GM12878 (cell line): ENCODE results near the gene CLDN16.

Experiments
- EZH2 ChIP-seq: IDR thresholded peaks from 2 replicates; pipeline ENCODE4 v1.6.1; 2012; ENCODE audit warnings: low read depth, mild to moderate bottlenecking, control low read depth, inconsistent platforms, low read length, borderline replicate concordance; ENCODE audit not compliant: control insufficient read depth
- TF ChIP-seq, protein P1 (sequence below), 3 experiments: IDR thresholded peaks in 2 of 3; conservative IDR thresholded peaks in 1 of 3; 2 replicates each; pipeline ENCODE4 v1.5.1; 2011; ENCODE audit warnings: low read depth in 3 of 3, low read length in 3 of 3, mild to moderate bottlenecking in 3 of 3, control low read depth in 2 of 3, moderate library complexity in 2 of 3, inconsistent platforms in 1 of 3, mixed read lengths in 1 of 3; ENCODE audit not compliant: control insufficient read depth in 2 of 3, insufficient read depth in 1 of 3; ENCODE audit errors: extremely low read depth in 1 of 3
- TF ChIP-seq, protein P2 (sequence below): fragments of 450-650 bp; formaldehyde crosslinking; IDR thresholded peaks from 2 replicates; pipeline ENCODE4 v1.4.0; 2020; ENCODE audit warnings: mild to moderate bottlenecking, moderate library complexity

DNA sequence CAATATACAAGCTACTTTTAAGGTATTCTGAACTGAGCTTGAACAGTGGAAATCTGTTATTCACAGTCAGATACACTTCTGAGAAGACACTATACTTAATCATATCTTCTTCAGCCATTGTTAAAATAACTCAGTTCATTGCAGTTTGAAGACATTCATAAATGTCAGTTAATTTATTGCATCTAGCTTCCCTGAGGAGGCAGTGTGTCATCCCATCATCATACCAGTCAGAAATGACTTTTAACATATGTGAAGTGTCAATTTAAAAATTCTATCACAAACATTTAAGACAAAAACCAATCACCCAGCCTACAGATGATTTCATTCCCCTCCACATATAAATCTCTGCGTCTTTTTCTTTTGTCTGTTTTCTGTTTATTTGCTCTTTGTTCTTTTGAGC, 54.3 kb downstream of the CLDN16 start:
- TF ChIP-seq EZH2: no peak
- TF ChIP-seq, protein P1, sequence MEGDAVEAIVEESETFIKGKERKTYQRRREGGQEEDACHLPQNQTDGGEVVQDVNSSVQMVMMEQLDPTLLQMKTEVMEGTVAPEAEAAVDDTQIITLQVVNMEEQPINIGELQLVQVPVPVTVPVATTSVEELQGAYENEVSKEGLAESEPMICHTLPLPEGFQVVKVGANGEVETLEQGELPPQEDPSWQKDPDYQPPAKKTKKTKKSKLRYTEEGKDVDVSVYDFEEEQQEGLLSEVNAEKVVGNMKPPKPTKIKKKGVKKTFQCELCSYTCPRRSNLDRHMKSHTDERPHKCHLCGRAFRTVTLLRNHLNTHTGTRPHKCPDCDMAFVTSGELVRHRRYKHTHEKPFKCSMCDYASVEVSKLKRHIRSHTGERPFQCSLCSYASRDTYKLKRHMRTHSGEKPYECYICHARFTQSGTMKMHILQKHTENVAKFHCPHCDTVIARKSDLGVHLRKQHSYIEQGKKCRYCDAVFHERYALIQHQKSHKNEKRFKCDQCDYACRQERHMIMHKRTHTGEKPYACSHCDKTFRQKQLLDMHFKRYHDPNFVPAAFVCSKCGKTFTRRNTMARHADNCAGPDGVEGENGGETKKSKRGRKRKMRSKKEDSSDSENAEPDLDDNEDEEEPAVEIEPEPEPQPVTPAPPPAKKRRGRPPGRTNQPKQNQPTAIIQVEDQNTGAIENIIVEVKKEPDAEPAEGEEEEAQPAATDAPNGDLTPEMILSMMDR (IDR thresholded peaks at IDR 0.05 in 2 of 3, conservative IDR thresholded peaks at IDR 0.05 in 1 of 3; ENCODE audit: control insufficient read depth in 2 of 3, extremely low read depth in 1 of 3, insufficient read depth in 1 of 3, low read depth in 3 of 3, low read length in 3 of 3): no peak
- TF ChIP-seq, protein P2, sequence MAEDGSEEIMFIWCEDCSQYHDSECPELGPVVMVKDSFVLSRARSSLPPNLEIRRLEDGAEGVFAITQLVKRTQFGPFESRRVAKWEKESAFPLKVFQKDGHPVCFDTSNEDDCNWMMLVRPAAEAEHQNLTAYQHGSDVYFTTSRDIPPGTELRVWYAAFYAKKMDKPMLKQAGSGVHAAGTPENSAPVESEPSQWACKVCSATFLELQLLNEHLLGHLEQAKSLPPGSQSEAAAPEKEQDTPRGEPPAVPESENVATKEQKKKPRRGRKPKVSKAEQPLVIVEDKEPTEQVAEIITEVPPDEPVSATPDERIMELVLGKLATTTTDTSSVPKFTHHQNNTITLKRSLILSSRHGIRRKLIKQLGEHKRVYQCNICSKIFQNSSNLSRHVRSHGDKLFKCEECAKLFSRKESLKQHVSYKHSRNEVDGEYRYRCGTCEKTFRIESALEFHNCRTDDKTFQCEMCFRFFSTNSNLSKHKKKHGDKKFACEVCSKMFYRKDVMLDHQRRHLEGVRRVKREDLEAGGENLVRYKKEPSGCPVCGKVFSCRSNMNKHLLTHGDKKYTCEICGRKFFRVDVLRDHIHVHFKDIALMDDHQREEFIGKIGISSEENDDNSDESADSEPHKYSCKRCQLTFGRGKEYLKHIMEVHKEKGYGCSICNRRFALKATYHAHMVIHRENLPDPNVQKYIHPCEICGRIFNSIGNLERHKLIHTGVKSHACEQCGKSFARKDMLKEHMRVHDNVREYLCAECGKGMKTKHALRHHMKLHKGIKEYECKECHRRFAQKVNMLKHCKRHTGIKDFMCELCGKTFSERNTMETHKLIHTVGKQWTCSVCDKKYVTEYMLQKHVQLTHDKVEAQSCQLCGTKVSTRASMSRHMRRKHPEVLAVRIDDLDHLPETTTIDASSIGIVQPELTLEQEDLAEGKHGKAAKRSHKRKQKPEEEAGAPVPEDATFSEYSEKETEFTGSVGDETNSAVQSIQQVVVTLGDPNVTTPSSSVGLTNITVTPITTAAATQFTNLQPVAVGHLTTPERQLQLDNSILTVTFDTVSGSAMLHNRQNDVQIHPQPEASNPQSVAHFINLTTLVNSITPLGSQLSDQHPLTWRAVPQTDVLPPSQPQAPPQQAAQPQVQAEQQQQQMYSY: no peak
